Measurements from ENCODE around the gene PODN. TPM values are rescaled to one million over a fixed set of nuclear protein-coding genes. Genes with fewer than 3 reads are reported as not detected.

Gene PODN
- total RNA-seq, 1 donor from 2014 or later: 4.6 TPM

- Mint-ChIP-seq H3K27me3 (ENCODE audit: low read depth) (peaks cover 10% of the 10 kb centered on the region), H3K4me1 (peaks cover 3% of the 10 kb centered on the region), H3K36me3 (peaks cover 5% of the 10 kb centered on the region), H3K9me3 (peaks cover 11% of the 10 kb centered on the region), H3K4me3 (no peak overlapping the region), H3K27ac (no peak overlapping the region)
- TF ChIP-seq, protein P1, sequence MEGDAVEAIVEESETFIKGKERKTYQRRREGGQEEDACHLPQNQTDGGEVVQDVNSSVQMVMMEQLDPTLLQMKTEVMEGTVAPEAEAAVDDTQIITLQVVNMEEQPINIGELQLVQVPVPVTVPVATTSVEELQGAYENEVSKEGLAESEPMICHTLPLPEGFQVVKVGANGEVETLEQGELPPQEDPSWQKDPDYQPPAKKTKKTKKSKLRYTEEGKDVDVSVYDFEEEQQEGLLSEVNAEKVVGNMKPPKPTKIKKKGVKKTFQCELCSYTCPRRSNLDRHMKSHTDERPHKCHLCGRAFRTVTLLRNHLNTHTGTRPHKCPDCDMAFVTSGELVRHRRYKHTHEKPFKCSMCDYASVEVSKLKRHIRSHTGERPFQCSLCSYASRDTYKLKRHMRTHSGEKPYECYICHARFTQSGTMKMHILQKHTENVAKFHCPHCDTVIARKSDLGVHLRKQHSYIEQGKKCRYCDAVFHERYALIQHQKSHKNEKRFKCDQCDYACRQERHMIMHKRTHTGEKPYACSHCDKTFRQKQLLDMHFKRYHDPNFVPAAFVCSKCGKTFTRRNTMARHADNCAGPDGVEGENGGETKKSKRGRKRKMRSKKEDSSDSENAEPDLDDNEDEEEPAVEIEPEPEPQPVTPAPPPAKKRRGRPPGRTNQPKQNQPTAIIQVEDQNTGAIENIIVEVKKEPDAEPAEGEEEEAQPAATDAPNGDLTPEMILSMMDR (IDR thresholded peaks at IDR 0.05; ENCODE audit: unreplicated experiment): no peak
- DNase-seq (ENCODE audit: low spot score in 2 of 2, unreplicated experiment in 2 of 2): no peak
These were observed 72.1 kb downstream of the PODN start for GRCh38 chr1:53134042-53134485.

Other genes starting within 250 kb of the PODN start
- gene ZYG11A, start 219.5 kb upstream of the PODN start, total RNA-seq: 0.14 to 0.18 TPM in 2 of 3 replicates, not detected in the other
- 176 to 180 TPM (median 178 TPM) in 3 replicates for gene ECHDC2, start 140.5 kb upstream of the PODN start, total RNA-seq
- gene SCP2, start 134.9 kb upstream of the PODN start, total RNA-seq: 55.8 to 58.9 TPM (median 56.5 TPM) in 3 replicates
- gene SLC1A7, start 80.4 kb downstream of the PODN start, total RNA-seq: 0.09 TPM in 1 of 3 replicates, not detected in the others
- gene CPT2, start 134.6 kb downstream of the PODN start, total RNA-seq: 15.1 to 16.6 TPM (median 15.5 TPM) in 3 replicates
- 52.6 to 61.0 TPM (median 55.2 TPM) in 3 replicates for gene CZIB, start 158.4 kb downstream of the PODN start, total RNA-seq
- 57.6 to 61.1 TPM (median 59.0 TPM) in 3 replicates for gene MAGOH, start 176.3 kb downstream of the PODN start, total RNA-seq